Activated CD4-positive, alpha-beta T cell treated with anti-CD3 and anti-CD28 coated beads, Interleukin-2, amount 10 ng/mL, durations not matched to agents 7 days and 5 days (primary cell): ENCODE data around the gene WDR86. TPM values are rescaled to one million over a fixed set of nuclear protein-coding genes. Genes with fewer than 3 reads are reported as not detected.

Experiments
- CTCF ChIA-PET: fragments of 350-600 bp; sonication (Branson Sonifier 250); formaldehyde crosslinking; loops from one replicate; lab custom pipeline; 2021; ENCODE audit warnings: antibody characterized with exemption; lab: Charles Lee
- POLR2A ChIA-PET: fragments of 350-600 bp; sonication (Branson Sonifier 250); formaldehyde crosslinking; loops from one replicate; lab custom pipeline; 2021; ENCODE audit warnings: antibody characterized with exemption; lab: Charles Lee
- DNase-seq: peaks from one replicate; pipeline ENCODE4 v3.0.0-alpha.2; 2020
- H3K27ac Mint-ChIP-seq: one replicate; pipeline ENCODE4 v1.8.0; 2021; ENCODE audit warnings: mild to moderate bottlenecking, moderate library complexity, mixed read lengths
- H3K27me3 Mint-ChIP-seq: one replicate; pipeline ENCODE4 v1.8.0; 2021; ENCODE audit warnings: mixed read lengths
- H3K36me3 Mint-ChIP-seq: one replicate; pipeline ENCODE4 v1.8.0; 2021; ENCODE audit warnings: low read depth, mixed read lengths
- H3K4me1 Mint-ChIP-seq: one replicate; pipeline ENCODE4 v1.8.0; 2021; ENCODE audit warnings: mixed read lengths
- H3K4me3 Mint-ChIP-seq: one replicate; pipeline ENCODE4 v1.8.0; 2021; ENCODE audit warnings: mild to moderate bottlenecking, moderate library complexity, mixed read lengths
- H3K9me3 Mint-ChIP-seq: one replicate; pipeline ENCODE4 v1.8.0; 2021; ENCODE audit warnings: mixed read lengths
- total RNA-seq, 2 experiments: library from RNA; stranded (reverse); gene quantifications; one replicate each; pipeline ENCODE4 v1.2.3, GENCODE V29; 2021

Gene WDR86
- total RNA-seq, 2 experiments from 2014 or later: 0.29 to 0.77 TPM

- no peak for DNase-seq
- no peak overlapping the region for H3K27ac Mint-ChIP-seq
- ChIA-PET POLR2A (no interaction called here), CTCF (interaction anchor here (0.6 to 2.4 kb wide), 2 partner anchors 10 to 64 kb away, joined by 3 to 8 read pairs; no protein-coding TSS in a partner anchor)
- H3K27me3 Mint-ChIP-seq: peaks cover 31% of the 10 kb centered on the region
- H3K36me3 Mint-ChIP-seq: peaks cover 20% of the 10 kb centered on the region
- no peak overlapping the region for H3K4me3 Mint-ChIP-seq
- H3K4me1 Mint-ChIP-seq: peaks cover 10% of the 10 kb centered on the region
- H3K9me3 Mint-ChIP-seq: no peaks in the 10 kb centered on the region
Observed at GRCh38 chr7:151381348-151382078, 28.3 kb downstream of the WDR86 start.

- ChIA-PET CTCF (interaction anchor here (0.6 to 2.4 kb wide), 2 partner anchors 10 to 65 kb away, joined by 3 to 8 read pairs; no protein-coding TSS in a partner anchor), POLR2A (no interaction called here)
- peaks cover 25% of the 10 kb centered on the region for H3K36me3 Mint-ChIP-seq
- H3K27ac Mint-ChIP-seq: no peak overlapping the region
- H3K27me3 Mint-ChIP-seq: peaks cover 31% of the 10 kb centered on the region
- no peak for DNase-seq
- H3K4me3 Mint-ChIP-seq: no peak overlapping the region
- no peaks in the 10 kb centered on the region for H3K9me3 Mint-ChIP-seq
- peaks cover 10% of the 10 kb centered on the region for H3K4me1 Mint-ChIP-seq
Observed at GRCh38 chr7:151381098-151381347, 28.8 kb downstream of the WDR86 start.

GRCh38 chr7:151380199-151381097, 29.4 kb downstream of the WDR86 start:
- no peak for DNase-seq
- ChIA-PET CTCF (interaction anchor here (0.6 to 2.4 kb wide), 2 partner anchors 9 to 65 kb away, joined by 3 to 8 read pairs; no protein-coding TSS in a partner anchor), POLR2A (no interaction called here)
- Mint-ChIP-seq H3K4me1 (peaks cover 10% of the 10 kb centered on the region), H3K27me3 (peaks cover 31% of the 10 kb centered on the region), H3K27ac (no peak overlapping the region), H3K36me3 (peaks cover 29% of the 10 kb centered on the region), H3K4me3 (no peak overlapping the region), H3K9me3 (no peaks in the 10 kb centered on the region)

GRCh38 chr7:151379534-151380198, 30.2 kb downstream of the WDR86 start:
- peaks cover 27% of the 10 kb centered on the region for H3K27me3 Mint-ChIP-seq
- ChIA-PET CTCF (interaction anchor here (2.4 kb wide), 1 partner anchor 8 kb away, joined by 8 read pairs; no protein-coding TSS in a partner anchor), POLR2A (no interaction called here)
- DNase-seq: no peak
- H3K4me3 Mint-ChIP-seq: no peak overlapping the region
- H3K4me1 Mint-ChIP-seq: peaks cover 10% of the 10 kb centered on the region
- H3K36me3 Mint-ChIP-seq: peaks cover 29% of the 10 kb centered on the region
- H3K27ac Mint-ChIP-seq: no peak overlapping the region
- H3K9me3 Mint-ChIP-seq: no peaks in the 10 kb centered on the region

- no peak overlapping the region for H3K27ac Mint-ChIP-seq
- H3K36me3 Mint-ChIP-seq: peaks cover 29% of the 10 kb centered on the region
- POLR2A ChIA-PET: no interaction called here
- no peak overlapping the region for H3K4me3 Mint-ChIP-seq
- CTCF ChIA-PET: interaction anchor here (1.3 to 2.4 kb wide), 3 partner anchors 8 to 23 kb away, joined by 3 to 8 read pairs (median 3); no protein-coding TSS in a partner anchor
- no peak for DNase-seq
- peaks cover 10% of the 10 kb centered on the region for H3K4me1 Mint-ChIP-seq
- H3K27me3 Mint-ChIP-seq: peaks cover 22% of the 10 kb centered on the region
- no peaks in the 10 kb centered on the region for H3K9me3 Mint-ChIP-seq
Observed at GRCh38 chr7:151379193-151379520, 30.7 kb downstream of the WDR86 start.

GRCh38 chr7:151378496-151379192, 31.2 kb downstream of the WDR86 start:
- peaks cover 29% of the 10 kb centered on the region for H3K36me3 Mint-ChIP-seq
- peaks cover 10% of the 10 kb centered on the region for H3K4me1 Mint-ChIP-seq
- peaks cover 17% of the 10 kb centered on the region for H3K27me3 Mint-ChIP-seq
- no peak for DNase-seq
- no peak overlapping the region for H3K27ac Mint-ChIP-seq
- CTCF ChIA-PET: interaction anchor here (1.1 to 2.4 kb wide), 5 partner anchors 7 to 29 kb away, joined by 3 to 8 read pairs (median 3); no protein-coding TSS in a partner anchor
- no peaks in the 10 kb centered on the region for H3K9me3 Mint-ChIP-seq
- POLR2A ChIA-PET: no interaction called here
- H3K4me3 Mint-ChIP-seq: no peak overlapping the region

GRCh38 chr7:151378011-151378410, 31.8 kb downstream of the WDR86 start:
- peaks cover 29% of the 10 kb centered on the region for H3K36me3 Mint-ChIP-seq
- ChIA-PET CTCF (interaction anchor here (1.1 to 1.5 kb wide), 4 partner anchors 12 to 28 kb away, joined by 3 read pairs; no protein-coding TSS in a partner anchor), POLR2A (no interaction called here)
- peaks cover 14% of the 10 kb centered on the region for H3K27me3 Mint-ChIP-seq
- H3K27ac Mint-ChIP-seq: no peak overlapping the region
- DNase-seq: no peak
- no peak overlapping the region for H3K4me3 Mint-ChIP-seq
- peaks cover 10% of the 10 kb centered on the region for H3K4me1 Mint-ChIP-seq
- H3K9me3 Mint-ChIP-seq: no peaks in the 10 kb centered on the region

- Mint-ChIP-seq H3K9me3 (no peaks in the 10 kb centered on the region), H3K27ac (no peak overlapping the region), H3K4me3 (no peak overlapping the region), H3K36me3 (peaks cover 32% of the 10 kb centered on the region), H3K27me3 (peaks cover 10% of the 10 kb centered on the region), H3K4me1 (peaks cover 8% of the 10 kb centered on the region)
- POLR2A ChIA-PET: no interaction called here
- CTCF ChIA-PET: interaction anchor here (1.1 kb wide), 2 partner anchors 18 to 28 kb away, joined by 3 read pairs; no protein-coding TSS in a partner anchor
- no peak for DNase-seq
Observed at GRCh38 chr7:151377406-151377805, 32.4 kb downstream of the WDR86 start.

GRCh38 chr7:151376218-151376902, 33.5 kb downstream of the WDR86 start:
- Mint-ChIP-seq H3K36me3 (peaks cover 35% of the 10 kb centered on the region), H3K9me3 (no peaks in the 10 kb centered on the region), H3K27ac (no peak overlapping the region), H3K27me3 (peaks cover 5% of the 10 kb centered on the region), H3K4me1 (peaks cover 4% of the 10 kb centered on the region), H3K4me3 (no peak overlapping the region)
- POLR2A ChIA-PET: no interaction called here
- DNase-seq: no peak
- CTCF ChIA-PET: no interaction called here

GRCh38 chr7:151375530-151376217, 34.2 kb downstream of the WDR86 start:
- peaks cover 1% of the 10 kb centered on the region for H3K27me3 Mint-ChIP-seq
- ChIA-PET POLR2A (no interaction called here), CTCF (no interaction called here)
- H3K36me3 Mint-ChIP-seq: peaks cover 39% of the 10 kb centered on the region
- DNase-seq: no peak
- H3K4me1 Mint-ChIP-seq: peaks cover under 1% of the 10 kb centered on the region
- no peak overlapping the region for H3K27ac Mint-ChIP-seq
- no peaks in the 10 kb centered on the region for H3K9me3 Mint-ChIP-seq
- H3K4me3 Mint-ChIP-seq: no peak overlapping the region

GRCh38 chr7:151374726-151375125, 35.1 kb downstream of the WDR86 start:
- Mint-ChIP-seq H3K9me3 (no peaks in the 10 kb centered on the region), H3K4me3 (no peak overlapping the region), H3K4me1 (no peaks in the 10 kb centered on the region), H3K27me3 (no peaks in the 10 kb centered on the region), H3K36me3 (peaks cover 41% of the 10 kb centered on the region), H3K27ac (no peak overlapping the region)
- DNase-seq: no peak
- CTCF ChIA-PET: interaction anchor here (0.8 to 1.0 kb wide), 2 partner anchors 60 to 262 kb away, joined by 3 read pairs; no protein-coding TSS in a partner anchor
- POLR2A ChIA-PET: no interaction called here
